WTC11 (cell line): ENCODE measurements around the gene C9orf50. TPM values are rescaled to one million over a fixed set of nuclear protein-coding genes. Genes with fewer than 3 reads are reported as not detected.

Source experiments
- ATAC-seq: fragments of 200-7000 bp; cut with Tn5 transposase; 2 replicates; pipeline ENCODE4 v1.10.0; 2021; ENCODE audit warnings: mild to moderate bottlenecking, moderate library complexity
- CTCF ChIA-PET: fragments of 300-600 bp; sonication (Branson Sonifier 250); formaldehyde crosslinking; loops from one replicate; lab custom pipeline; 2021; ENCODE audit warnings: antibody characterized with exemption; lab: Charles Lee
- POLR2A ChIA-PET: fragments of 350-600 bp; sonication (Branson Sonifier 250); formaldehyde crosslinking; loops from one replicate; lab custom pipeline; 2021; ENCODE audit warnings: antibody characterized with exemption; lab: Charles Lee
- DNase-seq: peaks from one replicate; pipeline ENCODE4 v3.0.0; 2021; ENCODE audit warnings: low spot score
- H3K27ac Mint-ChIP-seq: 2 replicates; pipeline ENCODE4 v1.8.0; 2021; ENCODE audit warnings: mixed read lengths
- H3K27me3 Mint-ChIP-seq: 2 replicates; pipeline ENCODE4 v1.8.0; 2021; ENCODE audit warnings: low read depth, mild to moderate bottlenecking, moderate library complexity, mixed read lengths
- H3K36me3 Mint-ChIP-seq: 2 replicates; pipeline ENCODE4 v1.8.0; 2021; ENCODE audit warnings: mixed read lengths
- H3K4me1 Mint-ChIP-seq: 2 replicates; pipeline ENCODE4 v1.8.0; 2022; ENCODE audit warnings: mixed read lengths
- H3K4me3 Mint-ChIP-seq: 2 replicates; pipeline ENCODE4 v1.8.0; 2021; ENCODE audit warnings: mild to moderate bottlenecking, moderate library complexity, mixed read lengths
- H3K9me3 Mint-ChIP-seq: 2 replicates; pipeline ENCODE4 v1.8.0; 2021; ENCODE audit warnings: mixed read lengths
- E2F1 ChIP-seq: sonication (generic); formaldehyde crosslinking; IDR thresholded peaks from 2 replicates; pipeline ENCODE4 v1.8.0; 2022; ENCODE audit warnings: mild to moderate bottlenecking, missing genetic modification reagents
- ESRRA ChIP-seq: sonication (generic); formaldehyde crosslinking; IDR thresholded peaks from 2 replicates; pipeline ENCODE4 v1.8.1; 2022; ENCODE audit warnings: mild to moderate bottlenecking, missing genetic modification reagents, borderline replicate concordance
- FOXK1 ChIP-seq: sonication (generic); formaldehyde crosslinking; IDR thresholded peaks from 2 replicates; pipeline ENCODE4 v1.8.0; 2022; ENCODE audit warnings: mild to moderate bottlenecking, moderate library complexity, missing genetic modification reagents
- IRF2 ChIP-seq: sonication (generic); formaldehyde crosslinking; IDR thresholded peaks from 2 replicates; pipeline ENCODE4 v1.8.0; 2022; ENCODE audit warnings: low read depth, missing genetic modification reagents, borderline replicate concordance
- MXD4 ChIP-seq: fragments of 250-450 bp; sonication (Bioruptor Pico); IDR thresholded peaks from 2 replicates; pipeline ENCODE4 v1.8.0; 2021; ENCODE audit warnings: mild to moderate bottlenecking, moderate library complexity, borderline replicate concordance
- NFYB ChIP-seq: sonication (generic); formaldehyde crosslinking; conservative IDR thresholded peaks from 2 replicates; pipeline ENCODE4 v1.8.0; 2022; ENCODE audit warnings: low read depth, missing genetic modification reagents
- NR1H2 ChIP-seq: sonication (generic); formaldehyde crosslinking; IDR thresholded peaks from 2 replicates; pipeline ENCODE4 v1.9.0; 2021; ENCODE audit warnings: mild to moderate bottlenecking, moderate library complexity, missing genetic modification reagents
- NR3C1 ChIP-seq: sonication (generic); formaldehyde crosslinking; conservative IDR thresholded peaks from 2 replicates; pipeline ENCODE4 v1.8.1; 2023; ENCODE audit warnings: low read depth, mild to moderate bottlenecking, missing genetic modification reagents
- PRRX2 ChIP-seq: fragments of 250-450 bp; sonication (Bioruptor Pico); IDR thresholded peaks from 2 replicates; pipeline ENCODE4 v1.8.0; 2021; ENCODE audit warnings: mild to moderate bottlenecking
- SMAD4 ChIP-seq: sonication (generic); formaldehyde crosslinking; IDR thresholded peaks from 2 replicates; pipeline ENCODE4 v1.8.0; 2022; ENCODE audit warnings: mild to moderate bottlenecking, missing genetic modification reagents
- SOX15 ChIP-seq: fragments of 250-450 bp; sonication (Bioruptor Pico); IDR thresholded peaks from 2 replicates; pipeline ENCODE4 v1.9.0; 2021; ENCODE audit warnings: mild to moderate bottlenecking
- TEAD1 ChIP-seq: sonication (generic); formaldehyde crosslinking; IDR thresholded peaks from 2 replicates; pipeline ENCODE4 v1.8.0; 2022; ENCODE audit warnings: mild to moderate bottlenecking, missing genetic modification reagents
- USF2 ChIP-seq: sonication (generic); formaldehyde crosslinking; IDR thresholded peaks from 2 replicates; pipeline ENCODE4 v1.8.1; 2023; ENCODE audit warnings: mild to moderate bottlenecking, missing genetic modification reagents, moderate library complexity
- ZBTB43 ChIP-seq: sonication (generic); formaldehyde crosslinking; IDR thresholded peaks from 2 replicates; pipeline ENCODE4 v1.8.1; 2023; ENCODE audit warnings: mild to moderate bottlenecking, missing genetic modification reagents
- ZNF121 ChIP-seq: sonication (generic); formaldehyde crosslinking; IDR thresholded peaks from 2 replicates; pipeline ENCODE4 v1.8.0; 2023; ENCODE audit warnings: missing genetic modification reagents
- ZNF281 ChIP-seq: sonication (generic); formaldehyde crosslinking; IDR thresholded peaks from 2 replicates; pipeline ENCODE4 v1.8.0; 2023; ENCODE audit warnings: mild to moderate bottlenecking, missing genetic modification reagents
- ZNF671 ChIP-seq: fragments of 250-450 bp; sonication (Bioruptor Pico); IDR thresholded peaks from 2 replicates; pipeline ENCODE4 v1.8.0; 2021; ENCODE audit warnings: mild to moderate bottlenecking
- total RNA-seq: library from RNA; stranded (reverse); gene quantifications from 3 replicates; pipeline ENCODE4 v1.2.3, GENCODE V29; 2021

Gene C9orf50
- total RNA-seq, 1 experiment from 2014 or later = 0.11 TPM

GRCh38 chr9:129606161-129607026 is 14.5 kb downstream of the C9orf50 start:
- Mint-ChIP-seq H3K27me3 (peaks cover 9% of the 10 kb centered on the region), H3K4me1 (peaks cover 48% of the 10 kb centered on the region), H3K27ac (no peak overlapping the region), H3K36me3 (no peaks in the 10 kb centered on the region), H3K4me3 (no peak overlapping the region), H3K9me3 (no peaks in the 10 kb centered on the region)
- no peak for TF ChIP-seq ZBTB43 (CRISPR knock-in tag)
- TF ChIP-seq NR3C1 (CRISPR knock-in tag) = no peak
- DNase-seq (no peak), ATAC-seq (no peak)
- ChIA-PET POLR2A (interaction anchor here (1.1 kb wide), 1 partner anchor 10 kb away, joined by 4 read pairs; no protein-coding TSS in a partner anchor), CTCF (interaction anchor here (0.8 to 5.1 kb wide), 11 partner anchors 10 to 467 kb away, joined by 3 to 35 read pairs (median 3); partner anchors contain the start of gene C9orf50)

- ATAC-seq (no peak), DNase-seq (no peak)
- H3K27me3 Mint-ChIP-seq = peaks cover 12% of the 10 kb centered on the region
- ChIA-PET CTCF (interaction anchor here (1.5 to 5.1 kb wide), 2 partner anchors 8 to 466 kb away, joined by 4 to 34 read pairs; no protein-coding TSS in a partner anchor), POLR2A (no interaction called here)
- no peak for TF ChIP-seq ZNF671 (CRISPR knock-in tag)
- no peak for TF ChIP-seq TEAD1 (CRISPR knock-in tag)
- TF ChIP-seq ZNF121 = 0 out of 2 replicates have a peak, but pooled peaks have one; percentile 10
- peaks cover 49% of the 10 kb centered on the region for H3K4me1 Mint-ChIP-seq
- H3K36me3 Mint-ChIP-seq = no peaks in the 10 kb centered on the region
- no peak overlapping the region for H3K4me3 Mint-ChIP-seq
- no peak overlapping the region for H3K27ac Mint-ChIP-seq
- no peaks in the 10 kb centered on the region for H3K9me3 Mint-ChIP-seq
Observed at GRCh38 chr9:129604766-129605163, 16.1 kb downstream of the C9orf50 start.

GRCh38 chr9:129604056-129604765 is 16.7 kb downstream of the C9orf50 start:
- Mint-ChIP-seq H3K27me3 (peaks cover 10% of the 10 kb centered on the region), H3K4me1 (peaks cover 47% of the 10 kb centered on the region), H3K9me3 (no peaks in the 10 kb centered on the region), H3K36me3 (no peaks in the 10 kb centered on the region), H3K4me3 (no peak overlapping the region), H3K27ac (no peak overlapping the region)
- ChIA-PET POLR2A (no interaction called here), CTCF (interaction anchor here (0.9 to 1.2 kb wide), 2 partner anchors 42 to 461 kb away, joined by 3 read pairs; no protein-coding TSS in a partner anchor)
- ATAC-seq (no peak), DNase-seq (no peak)
- TF ChIP-seq NFYB (CRISPR knock-in tag) (no peak), USF2 (CRISPR knock-in tag) (no peak)

GRCh38 chr9:129602598-129603415 is 18.1 kb downstream of the C9orf50 start:
- ATAC-seq = no peak
- Mint-ChIP-seq H3K27me3 (peaks cover 18% of the 10 kb centered on the region), H3K36me3 (no peaks in the 10 kb centered on the region), H3K4me1 (peaks cover 49% of the 10 kb centered on the region), H3K27ac (no peak overlapping the region), H3K9me3 (no peaks in the 10 kb centered on the region), H3K4me3 (no peak overlapping the region)
- ChIA-PET POLR2A (interaction anchor here (0.7 to 1.0 kb wide), 2 partner anchors 106 to 1233 kb away, joined by 3 read pairs; no protein-coding TSS in a partner anchor), CTCF (interaction anchor here (1.0 to 2.0 kb wide), 6 partner anchors 18 to 471 kb away, joined by 3 to 6 read pairs (median 3); no protein-coding TSS in a partner anchor)
- DNase-seq = no peak
- TF ChIP-seq ESRRA (no peak), MXD4 (no peak), PRRX2 (CRISPR knock-in tag) (no peak), ZNF281 (no peak), NR1H2 (CRISPR knock-in tag) (no peak), SOX15 (CRISPR knock-in tag) (no peak), E2F1 (CRISPR knock-in tag) (no peak), IRF2 (no peak), FOXK1 (CRISPR knock-in tag) (no peak), SMAD4 (CRISPR knock-in tag) (no peak), NR3C1 (CRISPR knock-in tag) (no peak)
